K562 (cell line): ENCODE results near the gene PARK7. TPM values are rescaled to one million over a fixed set of nuclear protein-coding genes. Genes with fewer than 3 reads are reported as not detected.
A peak's percentile ranks its signal among the peaks of the same experiment; 100 is the strongest.

Source experiments
- ATAC-seq: fragments of 200-7000 bp; cut with Tn5 transposase; 3 replicates; pipeline ENCODE4 v1.9.1; 2020; ENCODE audit warnings: moderate library complexity
- BruUV-seq: library from RNA; stranded (reverse); fragments of 400-500 nt; replicated peaks from 2 replicates; lab custom pipeline; 2021; lab: Mats Ljungman, UMichigan
- CTCF ChIA-PET: fragments of 300-600 bp; formaldehyde crosslinking; extraction: SDS; loops from one replicate; lab custom pipeline; 2021; ENCODE audit warnings: low intra/inter-chr PET ratio; lab: Yijun Ruan, JAX
- POLR2A ChIA-PET: fragments of 300-600, 350-650 bp; sonication (Branson Sonifier 250); formaldehyde crosslinking; extraction: SDS; loops from one replicate; lab custom pipeline; 2021; ENCODE audit warnings: antibody characterized with exemption, inconsistent platforms; lab: Yijun Ruan, JAX
- DNase-seq, 4 experiments: peaks; one replicate each; pipeline versions ENCODE4 v3.0.0 to v3.0.0-alpha.2; 2011 to 2018; ENCODE audit warnings: low spot score in 3 of 4, mixed read lengths in 3 of 4; ENCODE audit errors: extremely low read depth in 1 of 4
- FAIRE-seq: peaks from 2 replicates; lab custom pipeline; 2011; peaks lifted over from hg19 to GRCh38; lab: Jason Lieb, UNC
- H2AFZ ChIP-seq: 2 replicates; pipeline ENCODE4 v1.6.0; 2011; ENCODE audit warnings: low read depth, low read length, control low read depth, inconsistent platforms
- H3K27ac ChIP-seq: fragments of 200-600 bp; 3 replicates; pipeline ENCODE4 v1.8.0; 2011; ENCODE audit warnings: low read depth, mild to moderate bottlenecking, control low read depth, inconsistent platforms, low read length, moderate library complexity, mixed read lengths; ENCODE audit errors: extremely low read depth
- H3K27me3 ChIP-seq, 2 experiments: fragments of 300-600 bp in 1 of 2; 2 replicates in 1 of 2; 3 replicates in 1 of 2; pipeline versions ENCODE4 v1.6.0 to v1.8.0; 2011; ENCODE audit warnings: inconsistent platforms in 2 of 2, low read length in 2 of 2, mild to moderate bottlenecking in 1 of 2, mixed read lengths in 1 of 2, moderate library complexity in 1 of 2; ENCODE audit not compliant: control insufficient read depth in 2 of 2, insufficient read depth in 2 of 2
- H3K36me3 ChIP-seq: fragments of 300-600 bp; 3 replicates; pipeline ENCODE4 v1.8.0; 2011; ENCODE audit warnings: mild to moderate bottlenecking, low read length, inconsistent platforms; ENCODE audit not compliant: control insufficient read depth, insufficient read depth
- H3K4me1 ChIP-seq, 2 experiments: fragments of 200-600 bp in 1 of 2; replicated peaks in 1 of 2; 2 replicates in 1 of 2; 3 replicates in 1 of 2; pipeline versions ENCODE4 v1.5.1 to v1.8.0; 2011; ENCODE audit warnings: inconsistent platforms in 2 of 2, low read length in 2 of 2, mild to moderate bottlenecking in 1 of 2, mixed read lengths in 1 of 2, moderate library complexity in 1 of 2; ENCODE audit not compliant: control insufficient read depth in 2 of 2, insufficient read depth in 2 of 2
- H3K4me2 ChIP-seq: 2 replicates; pipeline ENCODE4 v1.6.1; 2011; ENCODE audit warnings: low read length, control low read depth, inconsistent platforms, mixed read lengths; ENCODE audit not compliant: insufficient read depth
- H3K4me3 ChIP-seq: fragments of 200-600 bp; sonication (generic), shearing (Covaris generic); 2 replicates; pipeline ENCODE4 v1.5.1; 2016; ENCODE audit warnings: control low read depth, inconsistent platforms
- H3K79me2 ChIP-seq: fragments of 200-600 bp; 3 replicates; pipeline ENCODE4 v1.8.0; 2011; ENCODE audit warnings: low read length, inconsistent platforms; ENCODE audit not compliant: control insufficient read depth, insufficient read depth
- H3K9ac ChIP-seq, 2 experiments: 2 replicates each; pipeline versions ENCODE4 v1.6.0 to v1.6.1; 2011; ENCODE audit warnings: low read depth in 2 of 2, low read length in 2 of 2, control low read depth in 1 of 2, inconsistent platforms in 1 of 2, mild to moderate bottlenecking in 1 of 2, mixed read lengths in 1 of 2; ENCODE audit not compliant: insufficient read depth in 1 of 2
- H3K9me1 ChIP-seq: one replicate; pipeline ENCODE4 v1.6.0; 2011; ENCODE audit warnings: inconsistent platforms, mild to moderate bottlenecking, low read length, moderate library complexity; ENCODE audit not compliant: control insufficient read depth, insufficient read depth
- H3K9me3 ChIP-seq: replicated peaks from 2 replicates; pipeline ENCODE4 v1.5.1; 2011; ENCODE audit warnings: low read depth, low read length, inconsistent platforms; ENCODE audit not compliant: control insufficient read depth, insufficient read depth
- H4K20me1 ChIP-seq: replicated peaks from 2 replicates; pipeline ENCODE4 v1.6.1; 2011; ENCODE audit warnings: low read length, inconsistent platforms, mixed read lengths; ENCODE audit not compliant: control insufficient read depth, insufficient read depth
- CBX5 ChIP-seq: IDR thresholded peaks from 2 replicates; pipeline ENCODE4 v1.6.1; 2014; ENCODE audit warnings: low read depth, borderline replicate concordance
- NCOA2 ChIP-seq, 2 experiments: fragments of 450-650 bp; IDR thresholded peaks; 2 replicates each; pipeline ENCODE4 v1.6.1; 2018; ENCODE audit warnings: mild to moderate bottlenecking in 2 of 2, moderate library complexity in 1 of 2; ENCODE audit not compliant: partially characterized antibody in 2 of 2
- RBM22 ChIP-seq: fragments of 200-400 bp; formaldehyde crosslinking; IDR thresholded peaks from 2 replicates; pipeline ENCODE4 v1.6.1; 2018; ENCODE audit warnings: low read length, low read depth; ENCODE audit not compliant: poor library complexity, severe bottlenecking
- SIX5 ChIP-seq, 2 experiments: IDR thresholded peaks; 2 replicates each; pipeline ENCODE4 v1.6.1; 2011; ENCODE audit warnings: low read length in 2 of 2, borderline replicate concordance in 1 of 2, low read depth in 1 of 2, mild to moderate bottlenecking in 1 of 2, moderate library complexity in 1 of 2; ENCODE audit not compliant: insufficient read depth in 1 of 2
- ZBTB7A ChIP-seq: IDR thresholded peaks from 2 replicates; pipeline ENCODE4 v1.6.1; 2011; ENCODE audit warnings: low read depth, mild to moderate bottlenecking, low read length, moderate library complexity, borderline replicate concordance; ENCODE audit not compliant: control insufficient read depth
- ZSCAN32 ChIP-seq: fragments of 450-650 bp; formaldehyde crosslinking; IDR thresholded peaks from 2 replicates; pipeline ENCODE4 v1.4.0; 2020; ENCODE audit warnings: mild to moderate bottlenecking, moderate library complexity
- WGBS: fragments of 100-300 bp; shearing (Covaris generic); methylation state at CpG from one replicate; pipeline ENCODE4 v1.1.6; 2016; ENCODE audit warnings: low coverage, mixed read lengths; ENCODE audit not compliant: insufficient coverage; ENCODE audit errors: missing lambda C conversion rate; 5-methylcytosine and 5-hydroxymethylcytosine counted together
- in situ Hi-C: fragments of 300-500 bp; cut with MboI; formaldehyde crosslinking; loops from 4 replicates; pipeline ENCODE4 v1.15.0; 2018; ENCODE audit warnings: inconsistent platforms, mixed read lengths
- intact Hi-C: fragments of 100-400 bp; cut with micrococcal nuclease; formaldehyde crosslinking; loops from 2 replicates; pipeline ENCODE4 v1.14.2; 2022
- polyA plus RNA-seq, 8 experiments: library from polyadenylated mRNA; depleted of rRNA in 4 of 8; stranded (reverse) in 5 of 8; unstranded in 3 of 8; fragments of >200 nt; fragmentation: Nextera tagmentation in 2 of 8; fragmentation: Illumina TruSeq in 1 of 8; extraction: Ambion mirVana in 2 of 8; extraction: Trizol in 1 of 8; gene quantifications; 2 replicates each; pipeline versions ENCODE4 v1.2.1 to v1.2.3, GENCODE V29; 2011 to 2014; ENCODE audit warnings: inconsistent platforms in 1 of 8, missing spikeins in 1 of 8
- total RNA-seq, 7 experiments: library from RNA; depleted of rRNA in 6 of 7; stranded (reverse); fragments of >200 nt in 6 of 7; fragmentation: Illumina TruSeq in 2 of 7; extraction: Trizol in 2 of 7; gene quantifications; 2 replicates each; pipeline versions ENCODE4 v1.2.1 to v1.2.3, GENCODE V29; 2011 to 2021; ENCODE audit warnings: low replicate concordance in 1 of 7
- TF ChIP-seq, protein P1 (sequence below), 2 experiments: fragments of 450-650 bp in 1 of 2; sonication (generic) in 1 of 2; formaldehyde crosslinking in 1 of 2; IDR thresholded peaks in 1 of 2; conservative IDR thresholded peaks in 1 of 2; 2 replicates each; pipeline versions ENCODE4 v1.6.1 to v1.8.1; 2016 to 2023; ENCODE audit warnings: mild to moderate bottlenecking in 2 of 2, moderate library complexity in 2 of 2, inconsistent platforms in 1 of 2, missing genetic modification reagents in 1 of 2
- TF ChIP-seq, protein P2 (sequence below): sonication (generic); formaldehyde crosslinking; IDR thresholded peaks from 2 replicates; pipeline ENCODE4 v1.8.0; 2022; ENCODE audit warnings: mild to moderate bottlenecking, low read depth, missing genetic modification reagents
- TF ChIP-seq, protein P3 (sequence below): sonication (generic); formaldehyde crosslinking; IDR thresholded peaks from 2 replicates; pipeline ENCODE4 v1.4.0; 2020; ENCODE audit warnings: mild to moderate bottlenecking, missing genetic modification reagents

Gene PARK7
- total and polyA plus RNA-seq, 9 of the 15 experiments (the other 6 are each of a cell fraction or from before 2014, with no cell fraction given) = 374 to 1,298 (median 484) TPM

DNA sequence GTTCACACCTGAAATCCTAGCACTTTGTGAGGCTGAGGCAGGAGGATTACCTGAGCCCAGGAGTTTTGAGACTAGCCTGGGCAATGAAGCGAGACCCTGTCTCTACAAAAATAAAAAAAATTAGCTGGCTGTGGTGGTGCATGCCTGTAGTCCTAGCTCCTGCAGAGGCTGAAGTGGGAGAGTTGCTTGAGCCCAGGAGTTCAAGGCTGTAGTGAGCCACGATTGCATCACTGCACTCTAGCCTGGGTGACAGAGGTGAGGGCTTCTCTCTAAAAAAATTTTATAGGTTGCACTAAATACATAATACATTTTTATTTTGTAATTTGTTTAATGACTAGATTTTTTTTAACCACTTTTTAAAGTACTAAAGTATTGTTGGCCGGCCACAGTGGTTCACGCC lies 6.1 kb downstream of the PARK7 start:
- BruUV-seq = no TSS peak
- DNase-seq (no peak), FAIRE-seq (no peak), ATAC-seq (no peak)
- POLR2A ChIA-PET = interaction anchor here (0.7 kb wide), 1 partner anchor 228 kb away, joined by 3 read pairs; no protein-coding TSS in a partner anchor
- Histone ChIP-seq H3K36me3 (peaks cover 95% of the 10 kb centered on the region), H3K4me1 (peaks cover 5 to 6% of the 10 kb centered on the region in 2 experiments; a peak in 1 of 5 replicates), H3K9me1 (no peaks in the 10 kb centered on the region), H3K27me3 (no peaks in the 10 kb centered on the region), H3K9me3 (no peaks in the 10 kb centered on the region), H3K79me2 (peaks cover 59% of the 10 kb centered on the region), H4K20me1 (no peaks in the 10 kb centered on the region), H3K9ac (no peak overlapping the region), H3K27ac (no peak overlapping the region), H3K4me3 (no peak overlapping the region), H2AFZ (no peak overlapping the region), H3K4me2 (no peak overlapping the region)
- in situ Hi-C loops (no loop called here), intact Hi-C loops (no loop called here)
- TF ChIP-seq, protein P1, sequence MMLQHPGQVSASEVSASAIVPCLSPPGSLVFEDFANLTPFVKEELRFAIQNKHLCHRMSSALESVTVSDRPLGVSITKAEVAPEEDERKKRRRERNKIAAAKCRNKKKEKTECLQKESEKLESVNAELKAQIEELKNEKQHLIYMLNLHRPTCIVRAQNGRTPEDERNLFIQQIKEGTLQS (IDR thresholded peaks at IDR 0.05) = peak; percentile 23; the same call in 1 of the 2 replicates
- TF ChIP-seq, protein P1 (CRISPR knock-in tag; conservative IDR thresholded peaks at IDR 0.05) = no peak
- TF ChIP-seq ZSCAN32 = no peak
- TF ChIP-seq RBM22 = no peak
- CTCF ChIA-PET = no interaction called here
- 98% methylated on average over 4 of the region's 4 CpGs for WGBS

DNA sequence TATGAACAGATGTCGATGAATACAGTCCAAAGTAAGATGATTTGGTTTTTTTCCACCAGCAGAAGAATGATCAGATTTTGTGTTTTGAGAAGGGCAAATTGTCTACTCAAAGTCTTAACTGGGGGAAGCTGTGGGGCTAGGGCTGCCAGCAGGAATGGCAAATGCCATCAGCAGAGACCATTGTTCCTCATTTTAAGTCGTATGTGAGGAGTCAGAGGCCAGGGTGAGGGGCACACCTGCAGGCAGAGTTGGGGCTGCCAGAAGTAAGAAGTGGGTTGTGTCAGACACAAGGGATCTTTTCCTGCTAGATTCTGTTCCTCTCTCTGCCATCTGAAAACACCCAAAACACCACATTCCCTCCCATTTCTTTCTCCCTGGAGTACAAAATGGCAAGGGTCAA lies 8.7 kb downstream of the PARK7 start:
- Histone ChIP-seq H3K4me2 (no peak overlapping the region), H4K20me1 (peaks cover 3% of the 10 kb centered on the region; the same call in 1 of the 2 replicates), H2AFZ (no peak overlapping the region), H3K4me3 (no peak overlapping the region), H3K9me3 (no peaks in the 10 kb centered on the region), H3K9ac (no peak overlapping the region), H3K36me3 (peaks cover 80% of the 10 kb centered on the region), H3K9me1 (no peaks in the 10 kb centered on the region), H3K27ac (no peak overlapping the region), H3K79me2 (peaks cover 40% of the 10 kb centered on the region), H3K4me1 (no peaks in the 10 kb centered on the region), H3K27me3 (no peaks in the 10 kb centered on the region)
- intact Hi-C loops = no loop called here
- ChIA-PET CTCF (no interaction called here), POLR2A (interaction anchor here (1.5 kb wide), 1 partner anchor 9 kb away, joined by 4 read pairs; no protein-coding TSS in a partner anchor)
- 93% methylated on average over 2 of the region's 2 CpGs for whole genome bisulfite sequencing
- FAIRE-seq (no peak), DNase-seq (no peak), ATAC-seq (no peak)
- no TSS peak for BruUV-seq
- in situ Hi-C loops = no loop called here
- TF ChIP-seq ZBTB7A (no peak), CBX5 (no peak), NCOA2 (IDR thresholded peaks at IDR 0.05; ENCODE audit: partially characterized antibody in 2 of 2) (no peak), SIX5 (IDR thresholded peaks at IDR 0.05; ENCODE audit: borderline replicate concordance in 1 of 2, insufficient read depth in 1 of 2, low read depth in 1 of 2, low read length in 2 of 2) (no peak)
- TF ChIP-seq, protein P2, sequence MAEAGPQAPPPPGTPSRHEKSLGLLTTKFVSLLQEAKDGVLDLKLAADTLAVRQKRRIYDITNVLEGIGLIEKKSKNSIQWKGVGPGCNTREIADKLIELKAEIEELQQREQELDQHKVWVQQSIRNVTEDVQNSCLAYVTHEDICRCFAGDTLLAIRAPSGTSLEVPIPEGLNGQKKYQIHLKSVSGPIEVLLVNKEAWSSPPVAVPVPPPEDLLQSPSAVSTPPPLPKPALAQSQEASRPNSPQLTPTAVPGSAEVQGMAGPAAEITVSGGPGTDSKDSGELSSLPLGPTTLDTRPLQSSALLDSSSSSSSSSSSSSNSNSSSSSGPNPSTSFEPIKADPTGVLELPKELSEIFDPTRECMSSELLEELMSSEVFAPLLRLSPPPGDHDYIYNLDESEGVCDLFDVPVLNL (CRISPR knock-in tag) = no peak
- TF ChIP-seq, protein P3, sequence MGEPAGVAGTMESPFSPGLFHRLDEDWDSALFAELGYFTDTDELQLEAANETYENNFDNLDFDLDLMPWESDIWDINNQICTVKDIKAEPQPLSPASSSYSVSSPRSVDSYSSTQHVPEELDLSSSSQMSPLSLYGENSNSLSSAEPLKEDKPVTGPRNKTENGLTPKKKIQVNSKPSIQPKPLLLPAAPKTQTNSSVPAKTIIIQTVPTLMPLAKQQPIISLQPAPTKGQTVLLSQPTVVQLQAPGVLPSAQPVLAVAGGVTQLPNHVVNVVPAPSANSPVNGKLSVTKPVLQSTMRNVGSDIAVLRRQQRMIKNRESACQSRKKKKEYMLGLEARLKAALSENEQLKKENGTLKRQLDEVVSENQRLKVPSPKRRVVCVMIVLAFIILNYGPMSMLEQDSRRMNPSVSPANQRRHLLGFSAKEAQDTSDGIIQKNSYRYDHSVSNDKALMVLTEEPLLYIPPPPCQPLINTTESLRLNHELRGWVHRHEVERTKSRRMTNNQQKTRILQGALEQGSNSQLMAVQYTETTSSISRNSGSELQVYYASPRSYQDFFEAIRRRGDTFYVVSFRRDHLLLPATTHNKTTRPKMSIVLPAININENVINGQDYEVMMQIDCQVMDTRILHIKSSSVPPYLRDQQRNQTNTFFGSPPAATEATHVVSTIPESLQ = no peak
